GM21367 (cell line): Measurements from ENCODE around the gene SHTN1.

ENCODE experiments used
- ATAC-seq: cut with Tn5 transposase; IDR thresholded peaks from one replicate; pipeline ENCODE4 v1.9.1; 2021; ENCODE audit not compliant: unreplicated experiment

The SHTN1 gene

GRCh38 chr10:116919164-116919563, 85.8 kb downstream of the SHTN1 start:
- ATAC-seq, result no peak

GRCh38 chr10:116918583-116918982, 86.4 kb downstream of the SHTN1 start:
- no peak for ATAC-seq

GRCh38 chr10:116917481-116917880, 87.5 kb downstream of the SHTN1 start:
- ATAC-seq, result no peak

GRCh38 chr10:116915340-116915739, 89.6 kb downstream of the SHTN1 start:
- ATAC-seq, result no peak

- no peak for ATAC-seq
Measured at GRCh38 chr10:116913695-116914094, 91.3 kb downstream of the SHTN1 start.

GRCh38 chr10:116912162-116912561, 92.8 kb downstream of the SHTN1 start:
- no peak for ATAC-seq

GRCh38 chr10:116910910-116911309, 94.1 kb downstream of the SHTN1 start:
- ATAC-seq, result no peak

GRCh38 chr10:116909307-116909706, 95.7 kb downstream of the SHTN1 start:
- ATAC-seq, result no peak

GRCh38 chr10:116907245-116907987, 97.6 kb downstream of the SHTN1 start:
- ATAC-seq, result no peak

GRCh38 chr10:116905845-116906210, 99.2 kb downstream of the SHTN1 start:
- ATAC-seq, result no peak

GRCh38 chr10:116899626-116900025, 105.4 kb downstream of the SHTN1 start:
- no peak for ATAC-seq

GRCh38 chr10:116893686-116894037, 111.3 kb downstream of the SHTN1 start:
- no peak for ATAC-seq

GRCh38 chr10:116892907-116893685, 111.9 kb downstream of the SHTN1 start:
- no peak for ATAC-seq

- ATAC-seq, result no peak
Measured at GRCh38 chr10:116891208-116891607, 113.8 kb downstream of the SHTN1 start.

GRCh38 chr10:116889066-116889465, 115.9 kb downstream of the SHTN1 start:
- no peak for ATAC-seq

GRCh38 chr10:116888380-116889055, 116.5 kb downstream of the SHTN1 start:
- no peak for ATAC-seq

- ATAC-seq, result no peak
Measured at GRCh38 chr10:116886772-116887171, 118.2 kb downstream of the SHTN1 start.

GRCh38 chr10:116882639-116883038, 122.3 kb downstream of the SHTN1 start:
- no peak for ATAC-seq

- ATAC-seq, result no peak
Measured at GRCh38 chr10:116880716-116881482, 124.1 kb downstream of the SHTN1 start.

- ATAC-seq, result no peak
Measured at GRCh38 chr10:116879817-116880216, 125.2 kb downstream of the SHTN1 start.

GRCh38 chr10:116878123-116878522, 126.9 kb downstream of the SHTN1 start:
- ATAC-seq, result no peak
